Activated naive CD8-positive, alpha-beta T cell treated with anti-CD3 and anti-CD28 coated beads, Interleukin-2, amount 50 U/mL, for 24 hours (primary cell): ENCODE measurements around the gene EFCAB6.

Experiments used
- ATAC-seq: fragments of 150-1000 bp; cut with Tn5 transposase; one replicate; pipeline ENCODE4 v1.10.0; 2021
- DNase-seq: peaks from one replicate; pipeline ENCODE4 v3.0.0; 2021
- H3K27ac Mint-ChIP-seq: one replicate; pipeline ENCODE4 v1.8.0; 2021; ENCODE audit warnings: mild to moderate bottlenecking, mixed read lengths
- H3K27me3 Mint-ChIP-seq: one replicate; pipeline ENCODE4 v1.8.0; 2021; ENCODE audit warnings: mixed read lengths
- H3K36me3 Mint-ChIP-seq: one replicate; pipeline ENCODE4 v1.8.0; 2021; ENCODE audit warnings: low read depth, mixed read lengths
- H3K4me1 Mint-ChIP-seq: one replicate; pipeline ENCODE4 v1.8.0; 2021; ENCODE audit warnings: mixed read lengths
- H3K4me3 Mint-ChIP-seq: one replicate; pipeline ENCODE4 v1.8.0; 2021; ENCODE audit warnings: mild to moderate bottlenecking, moderate library complexity, mixed read lengths
- H3K9me3 Mint-ChIP-seq: one replicate; pipeline ENCODE4 v1.8.0; 2021; ENCODE audit warnings: mixed read lengths

EFCAB6 gene

DNA sequence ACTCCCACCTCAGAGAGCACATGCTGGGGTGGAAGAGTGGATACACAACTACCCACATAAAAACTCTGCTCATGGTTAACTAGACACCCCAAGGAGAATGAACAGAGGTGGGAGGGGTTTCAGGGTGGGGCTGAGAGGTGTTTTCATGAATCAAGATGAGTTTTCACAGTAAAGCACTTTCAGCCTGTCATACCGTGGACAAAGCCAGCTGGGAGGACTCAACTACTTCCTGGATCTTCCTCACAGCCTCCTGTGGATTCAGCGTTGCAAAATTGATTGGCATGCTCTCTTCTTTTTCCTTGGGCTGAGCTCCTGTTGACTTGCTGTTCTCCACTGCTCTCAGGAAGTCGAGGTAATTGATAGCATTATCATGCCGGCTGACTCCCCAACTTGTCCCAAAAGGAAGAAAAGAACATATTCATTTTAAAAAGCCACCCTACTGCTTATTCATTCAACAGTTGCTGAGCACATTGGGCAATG lies 231.8 kb downstream of the EFCAB6 start:
- no peak overlapping the region for H3K27ac Mint-ChIP-seq
- H3K4me1 Mint-ChIP-seq, result no peaks in the 10 kb centered on the region
- DNase-seq (no peak), ATAC-seq (no peak)
- no peak overlapping the region for H3K4me3 Mint-ChIP-seq
- peaks cover 20% of the 10 kb centered on the region for H3K9me3 Mint-ChIP-seq
- H3K27me3 Mint-ChIP-seq, result peaks cover 13% of the 10 kb centered on the region
- H3K36me3 Mint-ChIP-seq, result peaks cover 3% of the 10 kb centered on the region

DNA sequence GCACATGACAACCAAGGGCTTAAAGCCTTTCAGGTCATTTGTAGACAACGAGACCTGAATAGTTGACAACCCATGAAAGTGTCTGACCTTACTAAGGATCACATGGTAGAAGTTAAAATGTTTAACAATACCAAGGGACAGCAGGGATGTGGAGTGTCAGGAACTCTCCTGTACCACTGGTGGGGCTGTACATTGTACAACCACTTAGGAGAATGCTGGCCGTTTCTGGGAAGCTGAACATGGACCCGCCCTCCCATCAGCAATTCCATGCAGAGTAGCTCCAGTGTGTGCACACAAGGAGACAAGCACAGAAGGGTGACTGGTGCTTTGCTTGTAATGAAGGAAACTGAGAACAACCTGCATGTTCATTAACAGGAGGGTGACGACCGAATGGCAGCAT lies 237.4 kb downstream of the EFCAB6 start:
- DNase-seq (no peak), ATAC-seq (no peak)
- Mint-ChIP-seq H3K27ac (no peak overlapping the region), H3K9me3 (no peaks in the 10 kb centered on the region), H3K36me3 (no peaks in the 10 kb centered on the region), H3K4me3 (no peak overlapping the region), H3K4me1 (no peaks in the 10 kb centered on the region), H3K27me3 (peaks cover 2% of the 10 kb centered on the region)

DNA sequence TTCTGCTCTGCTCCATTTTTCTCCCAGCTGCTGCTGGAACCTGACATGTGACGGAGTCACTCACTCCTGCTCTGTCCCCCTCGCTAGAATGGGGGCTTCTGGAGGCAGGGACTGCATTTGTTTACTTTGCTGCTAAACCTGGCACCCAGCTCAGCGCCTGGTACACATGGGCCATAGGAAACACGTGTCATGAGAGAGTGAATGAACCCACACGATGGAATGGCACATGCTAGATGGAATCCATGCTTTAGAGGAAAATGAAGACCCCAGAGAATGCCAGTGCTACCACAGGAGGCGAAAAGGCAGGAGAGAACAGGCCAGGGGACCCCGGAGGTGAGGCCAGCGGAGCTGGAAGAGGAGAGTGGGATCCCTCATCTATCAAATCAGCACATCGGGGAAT lies 239.4 kb downstream of the EFCAB6 start:
- no peak overlapping the region for H3K27ac Mint-ChIP-seq
- H3K36me3 Mint-ChIP-seq, result no peaks in the 10 kb centered on the region
- peaks cover 2% of the 10 kb centered on the region for H3K27me3 Mint-ChIP-seq
- no peaks in the 10 kb centered on the region for H3K9me3 Mint-ChIP-seq
- ATAC-seq, result no peak
- no peak overlapping the region for H3K4me3 Mint-ChIP-seq
- DNase-seq, result no peak
- no peaks in the 10 kb centered on the region for H3K4me1 Mint-ChIP-seq

DNA sequence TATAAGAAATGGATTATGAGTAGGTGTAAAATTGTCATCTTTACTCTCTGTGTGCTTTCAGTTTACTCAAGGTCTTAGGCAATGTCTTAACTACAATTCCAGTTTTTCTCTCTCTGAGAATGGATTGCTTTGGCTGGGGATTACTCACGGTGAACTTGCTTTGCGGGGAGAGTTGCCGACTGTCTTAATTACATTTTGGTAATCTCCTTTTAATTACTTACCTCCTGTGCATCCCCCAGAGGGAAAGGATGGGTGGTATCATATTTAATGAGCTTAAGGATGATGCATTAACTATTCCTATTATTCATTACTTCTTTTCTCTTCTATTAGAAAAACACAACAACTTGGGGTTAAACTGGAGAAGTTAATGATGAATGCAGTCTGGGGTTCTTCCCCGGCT lies 240.9 kb downstream of the EFCAB6 start:
- Mint-ChIP-seq H3K27me3 (peaks cover 2% of the 10 kb centered on the region), H3K4me3 (no peak overlapping the region), H3K27ac (no peak overlapping the region)

DNA sequence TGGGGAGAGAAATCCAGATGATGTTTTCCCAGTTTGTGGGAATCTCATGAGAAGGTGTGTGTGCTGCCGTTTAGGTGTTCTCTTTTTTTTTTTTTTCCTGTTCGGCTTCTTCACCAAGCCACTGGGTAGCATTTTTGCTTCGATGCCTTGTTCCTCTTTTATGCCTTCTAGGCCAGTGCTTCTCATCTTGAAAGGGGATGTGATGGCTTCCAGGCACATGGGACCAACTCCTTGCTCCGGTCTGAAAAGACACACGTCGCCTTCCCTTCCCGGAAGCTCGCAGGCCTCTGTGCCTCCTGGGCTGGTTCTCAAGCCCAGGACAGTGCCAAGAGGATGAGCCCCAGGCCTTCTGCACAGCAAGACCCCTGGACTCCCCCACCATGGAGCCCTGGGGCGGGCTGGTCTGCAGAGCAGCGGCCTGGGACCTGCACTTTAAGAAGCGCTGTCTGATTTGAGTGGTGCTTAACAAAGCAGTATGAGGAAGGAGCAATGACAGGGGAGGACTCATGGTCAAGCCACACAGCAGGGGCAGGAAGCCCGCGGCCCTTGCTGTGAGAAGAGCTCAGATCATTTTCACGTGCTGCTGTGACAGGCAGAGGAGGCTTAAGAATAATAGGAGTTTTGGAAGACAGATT lies 241.5 kb downstream of the EFCAB6 start:
- Mint-ChIP-seq H3K4me3 (no peak overlapping the region), H3K27ac (no peak overlapping the region), H3K36me3 (no peaks in the 10 kb centered on the region), H3K4me1 (no peaks in the 10 kb centered on the region), H3K27me3 (peaks cover 2% of the 10 kb centered on the region), H3K9me3 (no peaks in the 10 kb centered on the region)
- DNase-seq (no peak), ATAC-seq (no peak)

More for the DNA sequence above, 240.9 kb downstream of the EFCAB6 start:
- Mint-ChIP-seq H3K4me1 (no peaks in the 10 kb centered on the region), H3K36me3 (no peaks in the 10 kb centered on the region), H3K9me3 (no peaks in the 10 kb centered on the region)
- ATAC-seq (no peak), DNase-seq (no peak)

DNA sequence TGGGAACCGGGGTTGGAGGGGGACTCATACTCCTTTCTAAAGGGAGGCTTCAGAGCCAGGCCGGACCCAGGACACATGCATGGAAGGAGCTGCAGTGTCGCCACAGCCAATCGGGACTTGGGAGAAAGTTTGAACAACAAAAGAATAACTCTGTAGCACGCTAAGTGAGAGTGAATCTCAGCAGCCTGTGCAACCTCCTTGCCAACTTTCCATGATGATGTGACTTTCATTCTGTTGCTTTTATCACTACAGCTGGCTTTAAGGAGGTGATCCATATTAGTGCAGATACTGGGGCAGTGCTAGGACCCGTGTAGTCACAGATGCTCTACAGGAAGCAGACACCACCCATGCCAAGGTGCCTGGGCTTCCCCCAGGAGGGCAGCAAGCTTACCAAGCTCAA lies 243.0 kb downstream of the EFCAB6 start:
- no peak overlapping the region for H3K27ac Mint-ChIP-seq
- H3K4me1 Mint-ChIP-seq, result no peaks in the 10 kb centered on the region
- peaks cover 2% of the 10 kb centered on the region for H3K27me3 Mint-ChIP-seq
- ATAC-seq, result no peak
- no peaks in the 10 kb centered on the region for H3K36me3 Mint-ChIP-seq
- DNase-seq, result no peak
- no peaks in the 10 kb centered on the region for H3K9me3 Mint-ChIP-seq
- no peak overlapping the region for H3K4me3 Mint-ChIP-seq

DNA sequence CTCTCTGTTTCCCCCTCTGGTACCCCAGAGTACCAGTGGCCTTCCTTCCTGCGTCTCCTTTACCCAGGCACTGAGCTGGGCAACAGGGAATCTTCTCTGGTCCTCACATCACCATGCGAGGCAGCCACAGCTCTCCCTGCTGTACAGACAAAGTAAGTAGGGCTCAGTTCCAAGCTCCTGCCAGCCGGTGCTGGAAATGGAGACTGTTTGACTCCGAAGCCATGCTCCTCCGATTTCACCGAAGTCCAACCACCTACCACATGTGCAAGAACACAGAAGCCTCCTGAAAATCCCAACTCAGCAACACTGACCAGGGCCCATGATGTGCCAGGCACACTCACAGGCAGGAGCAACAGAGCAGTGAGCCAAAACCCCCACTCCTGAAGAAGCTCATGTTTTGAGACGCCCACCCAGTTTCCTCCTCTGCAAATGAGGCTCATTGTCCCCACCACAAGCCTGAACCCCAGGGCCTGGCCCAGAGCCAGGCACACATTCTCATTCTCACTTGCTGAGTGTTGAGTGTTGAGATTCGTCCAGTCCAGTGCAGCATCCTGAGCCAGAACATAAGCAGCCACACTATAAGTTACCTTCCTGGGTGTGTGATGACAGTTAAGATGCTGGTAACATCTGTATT lies 244.3 kb downstream of the EFCAB6 start:
- Mint-ChIP-seq H3K4me3 (no peak overlapping the region), H3K4me1 (no peaks in the 10 kb centered on the region), H3K9me3 (no peaks in the 10 kb centered on the region), H3K27me3 (no peaks in the 10 kb centered on the region), H3K27ac (no peak overlapping the region), H3K36me3 (no peaks in the 10 kb centered on the region)
- no peak for DNase-seq
- ATAC-seq, result no peak

DNA sequence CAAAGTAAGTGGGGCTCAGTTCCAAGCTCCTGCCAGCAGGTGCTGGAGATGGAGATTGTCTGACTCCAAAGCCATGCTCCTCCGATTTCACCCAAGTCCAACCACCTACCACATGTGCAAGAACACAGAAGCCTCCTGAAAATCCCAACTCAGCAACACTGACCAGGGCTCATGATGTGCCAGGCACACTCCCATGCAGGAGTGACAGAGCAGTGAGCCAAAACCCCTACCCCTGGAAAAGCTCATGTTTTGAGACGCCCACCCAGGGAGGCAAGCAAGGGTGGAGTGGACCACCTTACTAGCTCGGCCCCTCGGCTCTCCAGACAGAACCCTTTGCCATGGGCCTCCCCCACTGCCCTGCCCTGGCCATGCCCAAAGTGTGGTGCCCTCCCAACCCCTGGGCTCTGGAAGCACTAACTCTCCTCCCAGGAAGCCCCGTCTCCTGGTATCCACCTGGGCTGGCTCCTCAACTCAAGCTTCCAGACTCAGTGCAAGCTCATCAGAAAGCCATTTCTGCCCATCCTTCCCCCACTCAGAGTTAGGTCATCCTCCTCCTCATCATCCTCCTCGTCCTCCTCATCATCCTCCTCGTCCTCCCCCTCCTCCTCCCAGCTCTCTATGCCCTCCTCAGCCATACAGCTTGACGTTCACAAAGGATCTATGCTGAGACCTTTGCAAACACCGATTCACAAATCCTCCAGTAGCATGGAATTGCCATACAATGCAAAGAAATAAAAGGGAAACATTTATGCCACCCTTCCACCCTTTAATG lies 245.4 kb downstream of the EFCAB6 start:
- H3K36me3 Mint-ChIP-seq, result no peaks in the 10 kb centered on the region
- H3K9me3 Mint-ChIP-seq, result no peaks in the 10 kb centered on the region
- no peaks in the 10 kb centered on the region for H3K27me3 Mint-ChIP-seq
- DNase-seq (no peak), ATAC-seq (no peak)
- no peaks in the 10 kb centered on the region for H3K4me1 Mint-ChIP-seq
- H3K27ac Mint-ChIP-seq, result no peak overlapping the region
- H3K4me3 Mint-ChIP-seq, result no peak overlapping the region

DNA sequence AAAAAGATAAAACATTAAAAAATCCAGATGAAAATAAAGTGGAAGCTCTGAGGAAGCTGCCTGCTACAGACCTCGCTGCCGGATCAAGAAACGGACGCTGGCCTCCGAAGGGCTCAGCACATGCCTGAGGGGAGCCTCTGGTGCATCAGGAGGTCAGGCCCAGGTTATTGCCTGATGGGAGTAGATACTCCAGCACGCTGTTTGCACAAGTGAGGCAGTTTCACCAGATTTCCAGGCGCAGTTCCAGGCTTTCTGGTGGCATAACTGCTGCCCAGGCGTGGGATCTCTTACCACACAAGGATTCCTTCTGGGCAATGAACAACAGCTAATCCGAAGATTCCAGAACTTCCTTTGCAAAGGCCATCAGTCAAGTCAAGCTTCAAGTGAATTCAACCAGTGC lies 246.1 kb downstream of the EFCAB6 start:
- no peaks in the 10 kb centered on the region for H3K27me3 Mint-ChIP-seq
- no peaks in the 10 kb centered on the region for H3K4me1 Mint-ChIP-seq
- H3K36me3 Mint-ChIP-seq, result no peaks in the 10 kb centered on the region
- H3K9me3 Mint-ChIP-seq, result no peaks in the 10 kb centered on the region
- H3K27ac Mint-ChIP-seq, result no peak overlapping the region
- no peak overlapping the region for H3K4me3 Mint-ChIP-seq
- no peak for ATAC-seq
- DNase-seq, result no peak

DNA sequence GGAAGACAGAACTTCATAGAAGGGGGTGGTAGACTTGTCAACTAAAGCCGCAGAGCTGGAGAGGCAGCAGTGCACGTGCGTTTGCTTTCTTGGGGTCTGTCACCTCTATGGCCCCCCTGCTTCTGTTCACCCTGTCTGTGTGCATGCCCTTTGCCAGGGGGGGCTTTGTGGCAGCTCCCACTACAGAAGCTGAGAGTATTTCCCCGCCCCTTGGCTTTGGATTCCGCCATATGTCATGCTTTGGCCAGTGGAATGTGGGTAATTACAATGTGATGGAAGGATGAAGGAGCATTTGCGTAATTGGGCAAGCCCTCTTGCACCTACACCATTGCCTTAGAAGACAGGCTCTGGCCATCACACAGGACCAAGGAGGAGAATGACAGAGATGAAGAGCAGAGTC lies 247.2 kb downstream of the EFCAB6 start:
- DNase-seq (no peak), ATAC-seq (no peak)
- no peak overlapping the region for H3K27ac Mint-ChIP-seq
- H3K36me3 Mint-ChIP-seq, result no peaks in the 10 kb centered on the region
- no peaks in the 10 kb centered on the region for H3K4me1 Mint-ChIP-seq
- H3K4me3 Mint-ChIP-seq, result no peak overlapping the region
- H3K9me3 Mint-ChIP-seq, result no peaks in the 10 kb centered on the region
- H3K27me3 Mint-ChIP-seq, result no peaks in the 10 kb centered on the region

DNA sequence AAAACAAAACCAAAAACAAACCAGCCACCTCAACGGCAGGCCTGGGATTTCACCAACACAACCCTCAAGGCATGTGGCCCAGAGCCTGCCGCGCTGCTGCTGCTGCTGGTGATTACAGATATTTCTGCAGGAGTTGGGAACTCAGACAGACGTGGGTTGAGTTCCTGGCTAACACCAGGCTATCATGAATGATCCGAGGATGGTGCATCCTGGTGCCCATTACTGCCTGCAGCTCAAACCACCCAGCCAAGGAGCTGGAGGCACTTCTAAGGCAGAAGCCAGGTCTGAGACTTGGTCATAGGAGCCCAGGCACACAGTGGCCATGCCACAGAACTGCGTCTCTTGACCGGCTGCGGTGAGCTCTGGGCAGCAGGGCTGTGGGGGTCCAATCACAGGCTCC lies 248.5 kb downstream of the EFCAB6 start:
- Mint-ChIP-seq H3K4me1 (no peaks in the 10 kb centered on the region), H3K36me3 (no peaks in the 10 kb centered on the region), H3K9me3 (no peaks in the 10 kb centered on the region), H3K4me3 (no peak overlapping the region), H3K27ac (no peak overlapping the region), H3K27me3 (no peaks in the 10 kb centered on the region)
- ATAC-seq, result no peak
- no peak for DNase-seq

DNA sequence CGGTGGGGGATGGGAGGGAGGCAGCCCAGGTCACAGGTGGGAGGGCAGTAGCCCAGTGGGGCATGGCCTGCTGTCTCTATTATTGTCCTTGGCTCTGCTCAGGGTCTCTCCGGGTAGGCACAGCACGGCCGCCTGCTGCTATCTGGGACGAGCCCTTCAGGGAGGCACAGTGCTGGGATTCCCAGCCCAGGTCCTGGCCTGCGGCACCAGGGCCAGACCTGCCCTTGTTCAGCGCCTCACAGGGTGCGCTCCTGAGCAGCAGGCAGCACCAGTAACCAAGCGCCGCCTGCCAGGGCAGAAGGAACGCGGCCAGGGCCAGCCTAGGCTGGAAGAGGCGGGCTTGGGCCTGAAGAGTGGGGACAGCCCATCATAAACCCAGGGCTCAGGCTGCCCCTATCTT lies 249.3 kb downstream of the EFCAB6 start:
- no peak overlapping the region for H3K27ac Mint-ChIP-seq
- no peaks in the 10 kb centered on the region for H3K27me3 Mint-ChIP-seq
- no peaks in the 10 kb centered on the region for H3K4me1 Mint-ChIP-seq
- ATAC-seq, result no peak
- H3K9me3 Mint-ChIP-seq, result no peaks in the 10 kb centered on the region
- DNase-seq, result no peak
- no peaks in the 10 kb centered on the region for H3K36me3 Mint-ChIP-seq
- H3K4me3 Mint-ChIP-seq, result no peak overlapping the region

DNA sequence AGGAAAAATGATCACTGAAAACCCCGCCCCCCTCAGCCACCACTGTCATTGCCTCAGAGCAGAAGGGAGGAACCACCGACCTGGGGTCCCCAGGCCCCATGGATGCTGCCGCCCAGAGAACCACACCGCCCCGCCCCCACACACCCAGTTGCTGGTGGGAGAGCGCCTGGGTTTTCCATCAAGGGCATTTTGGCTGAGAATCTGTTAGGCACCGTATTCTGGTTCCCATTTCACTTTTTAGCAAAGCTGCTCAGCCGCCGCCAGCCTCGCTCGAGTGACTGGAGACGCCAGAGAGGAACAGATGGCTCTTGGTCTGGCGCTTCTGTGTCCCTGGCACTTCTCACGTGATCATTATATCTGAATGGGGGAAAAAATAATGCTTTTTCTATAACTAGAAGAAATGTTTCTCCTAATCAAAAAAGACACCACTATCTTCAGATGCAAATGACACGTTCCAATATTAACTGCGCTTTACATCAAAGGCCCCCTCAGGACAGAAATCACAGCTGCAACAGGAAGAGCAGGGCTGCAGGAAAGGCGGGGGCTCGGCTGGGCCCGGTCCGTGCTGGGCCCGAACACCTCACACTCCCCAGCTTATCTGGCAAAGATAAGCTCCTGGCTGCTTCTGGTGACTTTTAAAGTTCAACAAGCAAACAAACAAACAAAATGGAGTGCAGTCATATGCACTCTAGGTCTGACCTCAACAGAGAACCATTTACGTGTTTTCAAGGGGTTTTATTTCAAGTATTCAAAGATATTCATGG lies 250.5 kb downstream of the EFCAB6 start:
- Mint-ChIP-seq H3K4me3 (no peak overlapping the region), H3K36me3 (no peaks in the 10 kb centered on the region), H3K27me3 (no peaks in the 10 kb centered on the region), H3K4me1 (no peaks in the 10 kb centered on the region), H3K27ac (no peak overlapping the region), H3K9me3 (no peaks in the 10 kb centered on the region)
- ATAC-seq, result no peak
- no peak for DNase-seq

DNA sequence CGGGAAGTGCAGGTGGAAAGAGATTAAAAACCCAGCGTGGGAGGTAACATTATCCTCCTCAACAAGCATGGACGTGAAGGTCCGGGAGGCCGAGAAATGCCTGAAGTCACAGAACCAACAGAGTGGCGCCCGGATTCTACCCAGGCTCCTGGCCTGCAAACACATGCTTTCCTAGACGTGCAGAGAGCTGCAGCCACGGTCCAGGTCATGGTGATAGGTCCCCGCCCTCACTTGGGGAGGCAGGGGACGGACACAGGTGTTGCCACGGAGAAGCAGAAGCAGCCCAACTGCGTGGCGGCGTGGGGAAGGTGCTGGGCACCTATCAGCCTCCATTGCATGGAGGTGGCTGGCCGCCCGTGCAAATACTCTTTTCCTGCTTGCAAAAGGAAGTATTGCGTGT lies 251.5 kb downstream of the EFCAB6 start:
- Mint-ChIP-seq H3K27ac (no peak overlapping the region), H3K27me3 (no peaks in the 10 kb centered on the region), H3K4me3 (no peak overlapping the region), H3K9me3 (no peaks in the 10 kb centered on the region), H3K36me3 (no peaks in the 10 kb centered on the region), H3K4me1 (no peaks in the 10 kb centered on the region)
- DNase-seq (no peak), ATAC-seq (no peak)
